Endodermal cell (in vitro differentiated cells): ENCODE measurements around the gene UEVLD. TPM values are rescaled to one million over a fixed set of nuclear protein-coding genes. Genes with fewer than 3 reads are reported as not detected.

Experiments used
- DNase-seq: peaks from one replicate; pipeline ENCODE4 v3.0.0-alpha.2; 2017
- H3K27ac ChIP-seq: 2 replicates; pipeline ENCODE4 v1.5.1; 2013; ENCODE audit warnings: mild to moderate bottlenecking, low read depth, low read length, moderate library complexity
- H3K27me3 ChIP-seq: 2 replicates; pipeline ENCODE4 v1.6.1; 2013; ENCODE audit warnings: mild to moderate bottlenecking, low read length, moderate library complexity; ENCODE audit not compliant: insufficient read depth, control insufficient read depth, poor library complexity, severe bottlenecking
- H3K36me3 ChIP-seq: 2 replicates; pipeline ENCODE4 v1.7.0; 2013; ENCODE audit warnings: mild to moderate bottlenecking, low read length, moderate library complexity; ENCODE audit not compliant: control insufficient read depth, insufficient read depth
- H3K4me1 ChIP-seq: one replicate; pipeline ENCODE4 v1.7.0; 2013; ENCODE audit warnings: low read length; ENCODE audit not compliant: control insufficient read depth, insufficient read depth
- H3K4me3 ChIP-seq: 2 replicates; pipeline ENCODE4 v1.5.1; 2013; ENCODE audit warnings: mild to moderate bottlenecking, low read length, moderate library complexity
- H3K9ac ChIP-seq: 2 replicates; pipeline ENCODE4 v1.6.1; 2013; ENCODE audit warnings: mild to moderate bottlenecking, low read length, moderate library complexity; ENCODE audit not compliant: poor library complexity, severe bottlenecking; ENCODE audit errors: extremely low read depth
- H3K9me3 ChIP-seq: 2 replicates; pipeline ENCODE4 v1.6.1; 2013; ENCODE audit warnings: mild to moderate bottlenecking, low read length, moderate library complexity; ENCODE audit not compliant: control insufficient read depth
- H3K27ac Mint-ChIP-seq: 2 replicates; pipeline ENCODE4 v1.8.0; 2020; ENCODE audit warnings: mixed read lengths
- H3K27me3 Mint-ChIP-seq: 2 replicates; pipeline ENCODE4 v1.8.0; 2021; ENCODE audit warnings: mild to moderate bottlenecking, mixed read lengths; ENCODE audit not compliant: insufficient read depth
- H3K36me3 Mint-ChIP-seq: 2 replicates; pipeline ENCODE4 v1.8.0; 2020; ENCODE audit warnings: low read depth, mixed read lengths
- H3K4me1 Mint-ChIP-seq: 2 replicates; pipeline ENCODE4 v1.8.0; 2020; ENCODE audit warnings: mixed read lengths
- H3K4me3 Mint-ChIP-seq: 2 replicates; pipeline ENCODE4 v1.8.0; 2020; ENCODE audit warnings: mild to moderate bottlenecking, moderate library complexity, mixed read lengths
- H3K9me3 Mint-ChIP-seq: 2 replicates; pipeline ENCODE4 v1.8.0; 2020; ENCODE audit warnings: mild to moderate bottlenecking, mixed read lengths
- WGBS, 2 experiments: methylation state at CpG; one replicate each; pipeline versions ENCODE4 v1.1.5 to v1.1.7; 2013; ENCODE audit warnings: missing lambda C conversion rate in 2 of 2, mixed read lengths in 1 of 2; ENCODE audit not compliant: insufficient coverage in 1 of 2, insufficient read length in 1 of 2; 5-methylcytosine and 5-hydroxymethylcytosine counted together
- total RNA-seq, 2 donors: library from RNA; stranded (reverse); fragmentation: NEBNext Ultra II Directional in 1 of 2; extraction: Animal tissue kit (Norgen Biotek cat#: 25700) in 1 of 2; gene quantifications; 2 replicates in 1 of 2; 3 replicates in 1 of 2; pipeline ENCODE4 v1.2.1, GENCODE V29; 2021
- TF ChIP-seq, protein P1 (sequence below): fragments of 200-600 bp; sonication (generic); conservative IDR thresholded peaks from 2 replicates; pipeline ENCODE4 v1.5.0; 2021; ENCODE audit warnings: antibody characterized with exemption, mild to moderate bottlenecking

The UEVLD gene
- total RNA-seq, 2 donors from 2014 or later: 14.4 to 15.0 TPM

- Histone ChIP-seq H3K36me3 (peaks cover 6% of the 10 kb centered on the region), H3K27me3 (peaks cover 12% of the 10 kb centered on the region), H3K4me1 (no peaks in the 10 kb centered on the region), H3K27ac (no peak overlapping the region), H3K9me3 (no peaks in the 10 kb centered on the region), H3K9ac (peak overlapping the region; percentile 83), H3K4me3 (peak overlapping the region; percentile 96)
- WGBS, 2 experiments: 13 to 26% methylated on average over 18 to 31 of the region's 31 CpGs
- peaks cover 4% of the 10 kb centered on the region for H3K4me1 Mint-ChIP-seq
- peak overlapping the region; percentile 100 for H3K27ac Mint-ChIP-seq
- TF ChIP-seq, protein P1, sequence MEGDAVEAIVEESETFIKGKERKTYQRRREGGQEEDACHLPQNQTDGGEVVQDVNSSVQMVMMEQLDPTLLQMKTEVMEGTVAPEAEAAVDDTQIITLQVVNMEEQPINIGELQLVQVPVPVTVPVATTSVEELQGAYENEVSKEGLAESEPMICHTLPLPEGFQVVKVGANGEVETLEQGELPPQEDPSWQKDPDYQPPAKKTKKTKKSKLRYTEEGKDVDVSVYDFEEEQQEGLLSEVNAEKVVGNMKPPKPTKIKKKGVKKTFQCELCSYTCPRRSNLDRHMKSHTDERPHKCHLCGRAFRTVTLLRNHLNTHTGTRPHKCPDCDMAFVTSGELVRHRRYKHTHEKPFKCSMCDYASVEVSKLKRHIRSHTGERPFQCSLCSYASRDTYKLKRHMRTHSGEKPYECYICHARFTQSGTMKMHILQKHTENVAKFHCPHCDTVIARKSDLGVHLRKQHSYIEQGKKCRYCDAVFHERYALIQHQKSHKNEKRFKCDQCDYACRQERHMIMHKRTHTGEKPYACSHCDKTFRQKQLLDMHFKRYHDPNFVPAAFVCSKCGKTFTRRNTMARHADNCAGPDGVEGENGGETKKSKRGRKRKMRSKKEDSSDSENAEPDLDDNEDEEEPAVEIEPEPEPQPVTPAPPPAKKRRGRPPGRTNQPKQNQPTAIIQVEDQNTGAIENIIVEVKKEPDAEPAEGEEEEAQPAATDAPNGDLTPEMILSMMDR: no peak
- H3K27me3 Mint-ChIP-seq: peaks cover 12% of the 10 kb centered on the region
- no peaks in the 10 kb centered on the region for H3K9me3 Mint-ChIP-seq
- H3K36me3 Mint-ChIP-seq: no peaks in the 10 kb centered on the region
- DNase-seq: peak; percentile 62
- peak overlapping the region; percentile 97 for H3K4me3 Mint-ChIP-seq
These were observed 45.0 kb upstream of the UEVLD start for GRCh38 chr11:18633256-18634139.

DNA sequence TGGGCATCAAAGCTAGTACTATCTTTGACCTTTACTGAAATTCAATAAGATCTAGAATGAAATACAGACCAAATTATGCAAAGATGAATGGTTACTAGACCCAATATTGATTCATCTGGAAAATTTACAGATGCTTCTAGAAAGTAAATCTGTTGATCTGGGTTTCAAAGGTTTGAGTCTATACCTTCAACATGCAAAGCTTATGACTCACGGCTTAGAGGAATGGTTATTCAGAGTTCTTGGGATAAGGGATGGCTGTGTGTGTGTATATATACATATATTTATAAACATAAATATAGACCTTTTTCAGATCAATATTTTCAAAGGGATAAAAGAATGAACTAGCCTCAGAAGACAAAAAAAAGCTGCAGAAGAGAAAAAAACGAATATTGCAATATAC is 44.3 kb upstream of the UEVLD start:
- DNase-seq: no peak
- no peaks in the 10 kb centered on the region for H3K36me3 Mint-ChIP-seq
- H3K27ac ChIP-seq: no peak overlapping the region
- peaks cover 12% of the 10 kb centered on the region for H3K27me3 ChIP-seq
- TF ChIP-seq, protein P1: no peak
- H3K9me3 Mint-ChIP-seq: no peaks in the 10 kb centered on the region
- peak overlapping the region; percentile 97 for H3K4me3 Mint-ChIP-seq
- H3K9me3 ChIP-seq: no peaks in the 10 kb centered on the region
- peaks cover 4% of the 10 kb centered on the region for H3K4me1 Mint-ChIP-seq
- H3K4me3 ChIP-seq: peak overlapping the region; percentile 96
- H3K4me1 ChIP-seq: no peaks in the 10 kb centered on the region
- H3K27ac Mint-ChIP-seq: no peak overlapping the region
- H3K9ac ChIP-seq: peak overlapping the region; percentile 83
- WGBS, 2 experiments: 7 to 11% methylated on average over 1 of the region's 2 CpGs
- H3K36me3 ChIP-seq: peaks cover 11% of the 10 kb centered on the region
- peaks cover 8% of the 10 kb centered on the region for H3K27me3 Mint-ChIP-seq

DNA sequence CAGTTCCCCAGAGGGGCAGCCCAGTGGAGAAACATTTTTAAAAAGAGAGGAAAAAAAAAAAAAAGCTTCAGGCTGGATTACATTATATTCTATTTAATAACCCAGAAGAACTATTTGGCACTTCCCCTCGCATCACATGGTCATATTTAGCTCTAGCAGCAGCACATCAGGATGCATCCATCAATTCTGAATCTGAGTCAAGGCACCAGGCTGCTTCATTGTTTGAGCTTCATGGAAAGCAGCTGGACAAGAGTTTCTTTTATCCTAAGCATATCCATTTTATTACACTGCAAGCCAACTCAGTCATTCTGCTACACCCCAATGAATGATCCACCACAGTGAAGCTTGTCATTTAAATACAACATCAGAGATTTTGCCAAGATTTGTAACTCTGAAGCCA is 35.6 kb upstream of the UEVLD start:
- H3K36me3 Mint-ChIP-seq: peaks cover 8% of the 10 kb centered on the region
- H3K27ac ChIP-seq: no peak overlapping the region
- no peak overlapping the region for H3K9ac ChIP-seq
- H3K4me1 Mint-ChIP-seq: no peaks in the 10 kb centered on the region
- no peak overlapping the region for H3K4me3 Mint-ChIP-seq
- no peaks in the 10 kb centered on the region for H3K27me3 Mint-ChIP-seq
- H3K27me3 ChIP-seq: no peaks in the 10 kb centered on the region
- WGBS, 2 experiments: 95 to 100% methylated on average over 1 of the region's 1 CpG
- no peaks in the 10 kb centered on the region for H3K4me1 ChIP-seq
- no peaks in the 10 kb centered on the region for H3K9me3 ChIP-seq
- H3K9me3 Mint-ChIP-seq: peaks cover 2% of the 10 kb centered on the region
- no peak overlapping the region for H3K4me3 ChIP-seq
- H3K27ac Mint-ChIP-seq: no peak overlapping the region
- no peak for DNase-seq
- TF ChIP-seq, protein P1: no peak
- H3K36me3 ChIP-seq: peaks cover 8% of the 10 kb centered on the region
